Stimulated activated CD4-positive, alpha-beta T cell treated with anti-CD3 and anti-CD28 coated beads, TNF-alpha, amount 100 ng/mL, for 1 hour (primary cell): ENCODE data around the gene LZTR1.
"Not testable (repeated sequence)": the region's sequence is repeated elsewhere in the genome, so short reads cannot be mapped to it uniquely, and the experiment has no call there.

ENCODE experiments used
- DNase-seq, 3 donors: peaks; one replicate each; pipeline ENCODE4 v3.0.0-alpha.2; 2020; ENCODE audit warnings: low read depth in 3 of 3, low spot score in 1 of 3

Gene LZTR1

GRCh38 chr22:20981787-20982562, at the start of gene LZTR1:
Gene LZTR1, plus strand, starts transcription at chr22:20982297. Its CDS starts 75 bp downstream, at chr22:20982372.
- DNase-seq = peak in 2 of 3 donors; percentile 25 to 59

GRCh38 chr22:20933910-20934309, 48.2 kb upstream of the LZTR1 start:
- no peak for DNase-seq

GRCh38 chr22:20935049-20935448, 47.0 kb upstream of the LZTR1 start:
- DNase-seq = not testable (repeated sequence)

GRCh38 chr22:20935780-20936539, 46.1 kb upstream of the LZTR1 start:
- DNase-seq = not testable (repeated sequence)

- DNase-seq = no peak
Measured at GRCh38 chr22:20937031-20937793, 44.9 kb upstream of the LZTR1 start.

GRCh38 chr22:20937794-20938671, 44.1 kb upstream of the LZTR1 start:
- no peak for DNase-seq

- not testable (repeated sequence) for DNase-seq
Measured at GRCh38 chr22:20939457-20940185, 42.5 kb upstream of the LZTR1 start.

- no peak for DNase-seq
Measured at GRCh38 chr22:20940186-20940651, 41.9 kb upstream of the LZTR1 start.

GRCh38 chr22:20940904-20941385, 41.2 kb upstream of the LZTR1 start:
- DNase-seq = no peak

GRCh38 chr22:20942203-20942902, 39.7 kb upstream of the LZTR1 start:
- not testable (repeated sequence) for DNase-seq

GRCh38 chr22:20943104-20943933, 38.8 kb upstream of the LZTR1 start:
- DNase-seq = no peak

GRCh38 chr22:20944042-20944441, 38.1 kb upstream of the LZTR1 start:
- DNase-seq = no peak

- DNase-seq = no peak
Measured at GRCh38 chr22:20945578-20945934, 36.5 kb upstream of the LZTR1 start.

GRCh38 chr22:20946080-20946986, 35.8 kb upstream of the LZTR1 start:
- no peak for DNase-seq

GRCh38 chr22:20946991-20947390, 35.1 kb upstream of the LZTR1 start:
- no peak for DNase-seq

GRCh38 chr22:20948450-20948849, 33.6 kb upstream of the LZTR1 start:
- no peak for DNase-seq

- DNase-seq = no peak
Measured at GRCh38 chr22:20948989-20949388, 33.1 kb upstream of the LZTR1 start.
